GM15510 (cell line): ENCODE results near the gene BCL3.

ENCODE experiments used
- POLR2A ChIP-seq: IDR thresholded peaks from 3 replicates; pipeline ENCODE4 v1.6.1; 2011; ENCODE audit warnings: borderline replicate concordance; ENCODE audit not compliant: insufficient read length; ENCODE audit errors: extremely low read depth

The BCL3 gene

GRCh38 chr19:44788971-44789370 lies 40.5 kb downstream of the BCL3 start:
- TF ChIP-seq POLR2A: no peak

DNA sequence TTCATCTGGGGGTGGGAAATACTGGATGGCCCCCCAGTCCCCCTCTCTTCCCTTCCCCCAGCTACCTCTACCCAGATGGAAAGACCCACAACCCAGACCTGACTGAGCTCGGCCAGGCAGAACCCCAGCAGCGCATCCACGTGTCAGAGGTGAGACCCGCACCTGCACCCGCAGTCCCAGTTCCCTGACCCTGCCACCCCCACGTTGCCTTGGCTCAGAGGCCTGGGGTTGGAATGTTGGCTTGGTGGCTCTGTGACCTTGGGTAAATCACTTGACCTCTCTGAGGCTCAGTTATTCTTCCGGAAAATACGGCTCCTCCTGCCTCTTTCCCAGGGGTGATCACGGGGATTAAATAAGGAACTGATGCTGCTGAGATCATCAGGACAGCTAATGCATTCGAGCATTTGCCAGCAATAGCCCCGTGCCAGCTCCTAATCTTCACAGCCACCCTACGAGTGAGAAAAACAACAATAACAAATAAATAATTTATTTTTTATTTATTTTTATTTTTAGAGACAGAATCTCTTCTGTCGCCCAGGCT lies 41.5 kb downstream of the BCL3 start:
- TF ChIP-seq POLR2A: no peak

- TF ChIP-seq POLR2A: no peak
Observed at GRCh38 chr19:44792281-44792680, 43.8 kb downstream of the BCL3 start.

DNA sequence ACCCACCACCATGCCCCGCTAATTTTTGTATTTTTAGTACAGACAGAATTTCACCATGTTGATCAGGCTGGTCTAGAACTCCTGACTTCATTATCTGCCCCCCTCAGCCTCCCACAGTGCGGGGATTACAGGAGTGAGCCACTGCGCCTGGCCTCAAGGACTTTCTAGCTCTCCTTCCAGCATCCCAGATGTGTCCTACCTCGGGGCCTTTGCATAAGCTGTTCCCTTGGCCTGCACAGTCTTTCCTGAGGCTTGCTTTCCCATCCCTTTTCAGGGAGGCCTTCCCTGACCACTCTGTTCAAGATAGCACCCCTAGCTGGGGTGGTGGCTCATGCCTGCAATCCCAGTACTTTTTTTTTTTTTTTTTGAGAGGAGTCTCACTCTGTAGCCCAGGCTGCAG lies 46.1 kb downstream of the BCL3 start:
- TF ChIP-seq POLR2A: no peak

GRCh38 chr19:44795398-44795987 lies 47.0 kb downstream of the BCL3 start:
- no peak for TF ChIP-seq POLR2A

- TF ChIP-seq POLR2A: no peak
Observed at GRCh38 chr19:44796701-44797115, 48.2 kb downstream of the BCL3 start.

- TF ChIP-seq POLR2A: no peak
Observed at GRCh38 chr19:44799627-44800346, 51.3 kb downstream of the BCL3 start.

- TF ChIP-seq POLR2A: no peak
Observed at GRCh38 chr19:44800461-44800860, 52.0 kb downstream of the BCL3 start.

- TF ChIP-seq POLR2A: no peak
Observed at GRCh38 chr19:44803442-44804428, 55.2 kb downstream of the BCL3 start.

GRCh38 chr19:44806291-44806690 lies 57.8 kb downstream of the BCL3 start:
- TF ChIP-seq POLR2A: no peak

- TF ChIP-seq POLR2A: no peak
Observed at GRCh38 chr19:44807162-44807561, 58.7 kb downstream of the BCL3 start.

GRCh38 chr19:44807652-44808462 lies 59.3 kb downstream of the BCL3 start:
- TF ChIP-seq POLR2A: no peak

DNA sequence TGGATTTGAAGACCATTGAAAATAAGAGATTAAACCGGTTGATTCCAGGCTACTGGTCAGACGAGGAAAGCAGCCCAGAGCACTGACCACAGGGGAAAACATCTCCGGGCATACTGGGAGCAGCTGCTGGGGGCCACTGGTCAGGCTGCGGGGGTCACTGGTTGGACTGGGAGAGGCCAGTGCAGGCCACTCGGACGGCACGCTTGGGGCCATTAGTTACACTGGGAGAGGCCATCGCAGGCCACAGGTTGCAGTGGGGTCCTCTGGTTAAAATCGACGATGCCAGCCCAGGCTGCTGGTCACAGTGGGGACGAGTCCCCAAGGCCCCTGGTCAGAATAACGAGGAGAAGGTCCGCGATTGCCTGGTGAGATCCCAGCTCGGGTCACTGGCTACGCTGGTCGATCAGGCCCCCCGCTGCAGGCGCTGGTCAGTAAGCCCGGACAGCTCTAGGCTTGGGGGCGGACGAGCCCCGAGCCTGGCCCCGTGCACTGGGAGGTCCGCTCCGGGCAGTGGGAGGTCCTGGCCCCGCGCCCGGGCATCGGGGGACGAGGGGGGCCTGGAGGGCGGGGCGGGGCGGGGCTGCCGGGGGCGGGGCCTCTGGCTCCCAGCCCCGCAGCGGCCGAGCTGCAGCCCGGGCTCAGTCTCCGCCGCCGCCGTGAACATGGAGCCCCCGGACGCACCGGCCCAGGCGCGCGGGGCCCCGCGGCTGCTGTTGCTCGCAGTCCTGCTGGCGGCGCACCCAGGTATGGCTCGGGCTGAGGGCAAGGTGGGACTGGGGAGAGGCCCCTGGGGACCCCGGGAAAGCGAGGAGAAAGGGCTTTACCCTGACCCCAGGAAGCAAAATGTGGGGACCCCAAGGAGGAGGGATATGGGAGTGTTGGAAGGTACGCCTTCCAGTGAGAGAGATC lies 60.2 kb downstream of the BCL3 start, which contains the start of gene BCAM:
Gene BCAM, plus strand, starts transcription at position 641 of the 909 bp plus-strand sequence. Its CDS starts 22 bp downstream, at position 663.
- no peak for TF ChIP-seq POLR2A
